NCI-H2081 treated with DMSO at 0.1 percent for 48 hours (cell line): ENCODE results near the gene PLEKHA3.
"Not testable (repeated sequence)": the region's sequence is repeated elsewhere in the genome, so short reads cannot be mapped to it uniquely, and the experiment has no call there.

Experiments used
- DNase-seq: peaks from one replicate; lab custom pipeline; 2025; lab: John Stamatoyannopoulos, UW

Gene PLEKHA3

GRCh38 chr2:178480227-178481181 is at the start of gene PLEKHA3:
Gene PLEKHA3, plus strand, starts transcription at chr2:178480457. Its CDS starts 413 bp downstream, at chr2:178480870.
- peak; percentile 59 for DNase-seq

- DNase-seq: no peak
These were observed 43.6 kb upstream of the PLEKHA3 start for GRCh38 chr2:178436662-178437061.

GRCh38 chr2:178441426-178441825 is 38.8 kb upstream of the PLEKHA3 start:
- no peak for DNase-seq

GRCh38 chr2:178448968-178449661 is 31.1 kb upstream of the PLEKHA3 start:
- DNase-seq: no peak

GRCh38 chr2:178449700-178450523 is 30.3 kb upstream of the PLEKHA3 start:
- DNase-seq: no peak

GRCh38 chr2:178450524-178450773 is 29.8 kb upstream of the PLEKHA3 start:
- DNase-seq: no peak

GRCh38 chr2:178450774-178451525 is 29.3 kb upstream of the PLEKHA3 start, which contains the start of the genes PJVK and PRKRA:
Gene PJVK, plus strand, starts transcription at chr2:178451378. Its CDS starts 2,032 bp downstream, at chr2:178453410.
Gene PRKRA, minus strand, starts transcription at chr2:178451175. Its CDS starts 145 bp downstream, at chr2:178451030.
- peak; percentile 85 for DNase-seq

- no peak for DNase-seq
These were observed 27.9 kb upstream of the PLEKHA3 start for GRCh38 chr2:178452334-178452733.

GRCh38 chr2:178452870-178453269 is 27.4 kb upstream of the PLEKHA3 start:
- no peak for DNase-seq

GRCh38 chr2:178455947-178456346 is 24.3 kb upstream of the PLEKHA3 start:
- DNase-seq: no peak

GRCh38 chr2:178457390-178457886 is 22.8 kb upstream of the PLEKHA3 start:
- no peak for DNase-seq

- no peak for DNase-seq
These were observed 10.9 kb upstream of the PLEKHA3 start for GRCh38 chr2:178469219-178469849.

GRCh38 chr2:178471313-178471712 is 8.9 kb upstream of the PLEKHA3 start:
- DNase-seq: not testable (repeated sequence)

GRCh38 chr2:178473373-178473772 is 6.9 kb upstream of the PLEKHA3 start:
- DNase-seq: no peak

- DNase-seq: no peak
These were observed 6.3 kb upstream of the PLEKHA3 start for GRCh38 chr2:178473931-178474330.

GRCh38 chr2:178474560-178474959 is 5.7 kb upstream of the PLEKHA3 start:
- no peak for DNase-seq

- no peak for DNase-seq
These were observed 3.8 kb upstream of the PLEKHA3 start for GRCh38 chr2:178476477-178476876.

- no peak for DNase-seq
These were observed 2.7 kb upstream of the PLEKHA3 start for GRCh38 chr2:178477443-178478129.

GRCh38 chr2:178478130-178478438 is 2.2 kb upstream of the PLEKHA3 start:
- no peak for DNase-seq
